Head of caudate nucleus (tissue), 42 donors: Measurements from ENCODE around the gene NDUFV1.
"Not testable (repeated sequence)": the region's sequence is repeated elsewhere in the genome, so short reads cannot be mapped to it uniquely, and the experiment has no call there.

ENCODE experiments used
- DNase-seq, 42 donors: peaks; one replicate each; pipeline versions ENCODE4 v3.0.0 to v3.0.0-alpha.2; 2020 to 2021; ENCODE audit warnings: mixed read lengths in 7 of 42
- intact Hi-C: fragments of 100-400 bp; cut with DNase I; formaldehyde crosslinking; loops from one replicate; pipeline ENCODE4 v1.15.0; 2022

NDUFV1 gene

DNA sequence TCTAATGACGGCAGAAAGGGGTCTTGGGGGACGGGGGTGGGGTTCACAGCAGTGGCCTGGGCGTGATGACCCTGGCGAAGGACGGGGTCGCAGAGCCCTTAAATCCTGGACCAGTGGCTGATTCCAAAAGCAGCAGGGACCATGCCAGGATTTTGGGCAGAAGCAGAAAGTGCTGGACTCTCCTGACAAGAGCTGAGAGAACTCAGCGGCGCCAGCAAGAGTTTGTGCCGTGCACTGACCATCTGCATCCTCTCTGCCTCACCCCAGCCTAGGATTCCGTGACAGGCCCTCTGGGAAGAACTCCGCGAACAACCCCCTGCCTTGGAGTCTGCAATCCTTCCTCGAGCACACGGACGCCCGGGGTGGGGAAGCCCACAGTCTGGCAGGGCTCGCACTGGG lies 644 bp upstream of the NDUFV1 start:
- peak in 1 of 42 donors; percentile 24 for DNase-seq

DNA sequence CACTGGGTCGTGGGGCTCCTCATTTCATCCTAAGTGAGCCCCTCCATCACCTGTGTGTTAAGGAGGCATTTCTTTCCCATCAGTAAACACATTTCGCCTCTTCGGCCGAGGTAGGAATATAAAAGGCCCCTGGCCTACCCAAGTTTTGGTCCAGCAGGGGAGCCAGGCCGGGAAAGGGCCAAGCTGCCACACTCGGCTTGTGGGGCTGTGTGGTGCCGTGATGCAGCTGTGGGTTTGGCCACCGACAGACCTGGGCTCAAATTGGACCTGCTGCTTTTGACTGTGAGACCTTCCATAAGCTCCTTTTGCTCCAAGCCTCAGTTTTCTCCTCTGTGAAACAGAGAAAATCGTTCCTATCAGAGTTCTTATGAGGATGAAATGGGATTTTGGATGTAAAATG lies 771 bp downstream of the NDUFV1 start:
- intact Hi-C loops: loop anchor here (2.0 kb wide), 1 partner anchor 23 kb away; no protein-coding TSS in a partner anchor
- no peak for DNase-seq

More for the DNA sequence above, 644 bp upstream of the NDUFV1 start:
- intact Hi-C loops: loop anchor here (2.0 kb wide), 1 partner anchor 21 kb away; no protein-coding TSS in a partner anchor

DNA sequence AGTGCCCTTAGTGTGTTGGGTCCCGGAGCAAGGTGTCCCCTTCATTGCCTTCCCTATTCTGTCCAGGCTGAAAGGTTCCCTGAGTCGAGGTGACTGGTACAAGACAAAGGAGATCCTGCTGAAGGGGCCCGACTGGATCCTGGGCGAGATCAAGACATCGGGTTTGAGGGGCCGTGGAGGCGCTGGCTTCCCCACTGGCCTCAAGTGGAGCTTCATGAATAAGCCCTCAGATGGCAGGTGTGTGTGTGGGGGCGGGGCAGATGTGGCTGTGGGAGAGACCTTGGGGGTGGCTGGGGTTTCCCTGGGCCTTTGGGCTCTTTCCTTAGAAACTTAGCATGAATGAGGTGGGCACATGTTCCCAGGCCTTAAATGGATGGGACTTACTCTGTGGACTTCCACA lies 1.8 kb downstream of the NDUFV1 start:
- intact Hi-C loops: no loop called here
- DNase-seq: no peak

- no peak for DNase-seq
- intact Hi-C loops: no loop called here
Measured at GRCh38 chr11:67609316-67609715, 2.6 kb downstream of the NDUFV1 start.

DNA sequence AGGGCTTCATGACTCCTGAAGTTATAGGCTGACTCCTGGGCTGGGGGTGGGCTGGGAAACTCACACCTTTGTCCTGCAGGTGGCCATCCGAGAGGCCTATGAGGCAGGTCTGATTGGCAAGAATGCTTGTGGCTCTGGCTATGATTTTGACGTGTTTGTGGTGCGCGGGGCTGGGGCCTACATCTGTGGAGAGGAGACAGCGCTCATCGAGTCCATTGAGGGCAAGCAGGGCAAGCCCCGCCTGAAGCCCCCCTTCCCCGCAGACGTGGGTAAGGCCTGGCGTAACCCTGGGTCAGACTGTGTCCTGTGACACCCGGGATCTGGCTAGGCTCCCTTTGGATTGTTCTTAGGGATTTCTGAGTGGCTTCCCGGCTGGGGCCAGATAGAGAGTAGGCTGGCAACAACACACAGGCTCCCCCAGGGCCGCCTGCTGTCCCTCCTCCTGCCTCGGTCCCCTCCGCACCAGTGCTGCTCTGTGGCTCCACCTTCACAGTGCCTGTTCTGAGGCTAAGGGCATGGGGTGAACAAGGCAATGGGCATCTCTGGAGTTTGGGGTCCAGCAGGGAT lies 3.6 kb downstream of the NDUFV1 start:
- no peak for DNase-seq
- intact Hi-C loops: no loop called here

- peak in 1 of 42 donors; percentile 2 for DNase-seq
- intact Hi-C loops: no loop called here
Measured at GRCh38 chr11:67611165-67611564, 4.4 kb downstream of the NDUFV1 start.

GRCh38 chr11:67611704-67612587 lies 5.2 kb downstream of the NDUFV1 start:
- DNase-seq: no peak
- intact Hi-C loops: no loop called here

DNA sequence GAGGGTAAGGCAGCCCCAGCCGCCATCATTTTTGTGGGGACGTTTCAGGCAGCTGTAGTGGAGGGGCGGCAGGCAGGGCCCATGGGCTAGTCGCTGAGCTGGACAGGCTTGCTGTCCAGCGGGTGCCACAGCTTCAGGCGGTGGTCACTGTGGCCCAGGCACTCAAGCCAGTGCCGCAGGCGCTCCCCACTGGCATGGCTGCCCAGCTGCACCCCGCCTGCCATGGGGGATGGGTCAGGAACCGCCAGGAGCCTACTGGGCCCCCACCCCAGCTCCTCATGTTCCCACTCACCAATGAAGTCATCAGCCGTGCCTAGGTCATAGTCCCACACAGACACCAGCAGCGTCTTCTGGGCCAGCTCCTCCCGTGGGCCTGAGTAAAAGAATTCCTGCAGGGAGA lies 6.0 kb downstream of the NDUFV1 start:
- DNase-seq: no peak
- intact Hi-C loops: no loop called here

- DNase-seq: no peak
- intact Hi-C loops: no loop called here
Measured at GRCh38 chr11:67613313-67613959, 6.7 kb downstream of the NDUFV1 start.

DNA sequence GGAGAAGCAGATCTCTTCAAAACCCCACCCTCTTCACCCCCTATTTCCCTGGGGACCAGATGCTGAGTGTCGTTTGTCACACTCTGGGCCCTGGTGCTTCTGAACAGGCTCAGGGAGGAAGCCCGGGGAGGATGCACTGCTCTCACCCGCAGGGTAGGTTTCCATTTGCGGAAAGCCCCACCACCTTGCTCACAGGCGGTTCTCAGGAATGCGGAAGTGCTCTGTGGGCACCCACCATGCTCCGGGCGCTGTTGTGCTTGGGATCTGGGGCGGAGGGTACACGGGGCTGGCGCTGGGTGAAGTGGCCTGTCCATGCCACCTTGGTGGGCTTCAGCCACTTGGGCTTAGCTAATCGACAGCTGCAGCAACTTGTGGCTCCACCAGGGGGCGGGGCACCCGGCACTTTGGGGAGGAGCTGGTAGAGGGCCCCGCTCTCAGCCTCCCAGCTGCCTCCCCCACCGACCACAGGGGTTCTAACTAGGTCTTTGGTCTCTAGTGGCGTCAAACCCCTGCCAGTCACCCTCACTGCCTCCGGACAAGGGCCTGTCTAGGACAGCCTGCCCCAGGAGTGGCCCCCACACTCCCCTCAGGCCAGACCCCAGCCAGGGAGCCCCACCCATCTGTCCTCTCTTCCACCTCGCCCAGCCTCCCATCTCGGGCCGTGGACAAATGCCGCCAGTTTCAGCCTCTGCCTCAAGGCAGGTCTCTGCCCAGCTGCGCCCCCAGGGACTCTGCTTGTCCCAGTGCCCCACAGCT lies 7.4 kb downstream of the NDUFV1 start:
- intact Hi-C loops: no loop called here
- peak in 34 of 42 donors; percentile 39 to 80 (median 58) for DNase-seq

DNA sequence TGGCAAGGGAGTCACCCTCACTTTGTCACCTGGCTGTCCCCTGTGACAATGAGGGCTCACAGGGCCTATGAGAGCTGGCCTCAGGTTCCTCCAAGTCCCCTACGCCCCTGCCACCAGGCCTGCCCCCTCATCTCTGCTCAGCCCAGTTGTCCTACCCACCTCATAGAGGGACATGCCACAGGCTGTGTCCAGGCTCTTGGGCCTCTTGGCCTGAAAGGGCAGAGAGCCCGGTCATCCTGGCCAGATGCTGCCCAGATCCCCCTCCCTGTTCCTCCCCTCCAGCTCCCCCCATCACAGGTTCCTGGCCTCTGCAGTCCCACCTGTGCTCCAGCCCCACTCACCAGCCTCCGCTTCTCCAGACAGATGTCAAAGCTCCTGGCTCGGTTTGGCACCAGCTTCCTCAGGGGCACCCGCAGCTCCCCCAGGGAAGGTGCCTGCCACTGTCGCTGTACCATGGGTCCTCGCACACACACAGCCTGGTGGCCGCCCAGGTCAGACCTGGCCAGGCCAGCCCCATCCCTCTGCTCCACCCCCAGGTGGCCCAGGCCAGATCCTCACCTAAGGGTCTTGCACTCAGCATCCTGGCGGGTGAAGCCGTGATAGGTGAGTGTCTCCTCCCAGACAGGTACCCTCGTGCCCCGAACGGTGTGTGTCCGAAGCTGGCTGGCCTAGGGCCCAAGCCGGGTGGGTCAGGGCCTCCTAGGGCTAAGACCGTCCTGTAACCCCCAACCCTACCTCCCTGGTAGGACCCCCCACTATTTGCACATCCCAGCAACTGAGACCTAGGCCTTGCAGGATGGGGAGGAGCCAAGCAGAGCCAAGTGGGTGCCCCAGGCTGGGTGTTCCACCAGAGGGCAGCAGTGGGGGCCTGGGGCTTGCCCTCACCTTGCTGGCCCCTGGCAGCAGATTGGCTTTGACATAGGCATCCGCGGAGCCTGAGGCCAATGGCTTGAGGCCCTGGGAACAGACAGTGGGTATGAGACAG lies 8.3 kb downstream of the NDUFV1 start:
- intact Hi-C loops: no loop called here
- DNase-seq: peak in 2 of 42 donors; percentile 25 to 42

DNA sequence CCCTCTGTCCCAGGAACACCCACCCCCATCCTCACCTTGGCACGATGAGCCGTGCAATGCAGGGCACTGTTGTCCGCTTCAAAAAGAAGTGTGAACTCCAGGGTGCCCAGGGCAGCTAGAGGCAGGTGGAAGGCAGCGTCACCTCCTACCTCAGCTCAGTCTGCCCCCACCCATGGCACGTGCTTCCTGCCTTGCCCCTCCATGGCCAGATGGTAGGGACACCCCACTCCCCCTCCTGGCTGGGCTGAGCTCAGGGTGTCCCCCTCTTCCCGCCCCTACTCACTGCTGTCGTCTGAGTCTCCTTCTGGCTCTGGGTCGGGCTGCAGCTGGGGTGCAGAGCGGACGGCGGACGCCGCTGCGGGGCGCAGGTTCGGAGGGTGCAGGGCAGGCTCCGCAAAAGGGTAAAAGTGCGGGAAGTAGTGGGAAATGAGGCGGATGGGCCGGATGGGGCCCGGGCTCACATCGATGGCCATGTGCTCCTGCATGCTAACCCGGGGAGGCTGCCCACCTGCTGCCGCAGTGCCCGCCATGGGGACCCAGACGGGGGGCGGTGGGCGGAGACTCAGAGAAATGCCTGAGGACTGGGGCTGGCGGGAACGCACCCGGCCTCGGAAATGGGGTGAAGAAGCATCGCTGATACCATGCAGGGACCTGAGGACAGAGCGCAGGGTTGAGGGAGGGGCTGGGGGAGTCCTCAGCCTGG lies 9.1 kb downstream of the NDUFV1 start:
- intact Hi-C loops: no loop called here
- DNase-seq: peak in 1 of 42 donors; percentile 4

GRCh38 chr11:67616431-67617242 lies 9.9 kb downstream of the NDUFV1 start:
- intact Hi-C loops: no loop called here
- DNase-seq: peak in 15 of 42 donors; percentile 27 to 78 (median 49)

DNA sequence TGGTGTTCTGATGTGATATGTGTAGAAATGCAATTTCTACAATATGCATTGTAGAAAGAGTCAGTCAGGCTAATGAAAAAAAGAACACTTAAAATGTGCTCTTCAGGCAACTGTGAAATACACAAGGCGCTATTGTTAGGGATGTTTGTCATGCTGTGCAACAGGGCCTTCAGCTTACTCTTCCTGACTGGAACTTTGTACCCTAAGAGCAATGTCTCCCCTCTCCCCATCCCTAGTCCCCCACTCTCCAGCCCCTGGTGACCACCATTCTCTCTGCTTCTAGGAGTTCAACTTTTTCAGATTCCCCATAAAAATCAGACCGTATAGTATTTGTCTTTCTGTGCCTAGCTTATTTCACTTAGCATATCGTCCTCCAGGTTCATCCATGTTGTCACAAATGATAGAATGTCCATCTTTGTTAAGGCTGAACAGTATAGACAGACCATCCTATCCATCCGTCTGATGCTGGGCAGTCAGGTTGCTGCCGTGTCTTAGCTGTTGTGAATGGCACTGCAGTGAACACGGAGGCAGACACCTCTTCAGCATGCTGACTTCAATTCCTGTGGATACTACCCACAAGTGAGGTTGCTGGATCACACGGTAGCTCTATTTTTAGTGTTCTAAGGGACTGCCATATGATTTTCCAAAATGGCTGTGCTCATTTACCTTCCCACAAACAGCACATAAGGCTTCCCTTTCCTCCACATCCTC lies 10.7 kb downstream of the NDUFV1 start:
- DNase-seq: peak in 6 of 42 donors; percentile 6 to 41 (median 32)

DNA sequence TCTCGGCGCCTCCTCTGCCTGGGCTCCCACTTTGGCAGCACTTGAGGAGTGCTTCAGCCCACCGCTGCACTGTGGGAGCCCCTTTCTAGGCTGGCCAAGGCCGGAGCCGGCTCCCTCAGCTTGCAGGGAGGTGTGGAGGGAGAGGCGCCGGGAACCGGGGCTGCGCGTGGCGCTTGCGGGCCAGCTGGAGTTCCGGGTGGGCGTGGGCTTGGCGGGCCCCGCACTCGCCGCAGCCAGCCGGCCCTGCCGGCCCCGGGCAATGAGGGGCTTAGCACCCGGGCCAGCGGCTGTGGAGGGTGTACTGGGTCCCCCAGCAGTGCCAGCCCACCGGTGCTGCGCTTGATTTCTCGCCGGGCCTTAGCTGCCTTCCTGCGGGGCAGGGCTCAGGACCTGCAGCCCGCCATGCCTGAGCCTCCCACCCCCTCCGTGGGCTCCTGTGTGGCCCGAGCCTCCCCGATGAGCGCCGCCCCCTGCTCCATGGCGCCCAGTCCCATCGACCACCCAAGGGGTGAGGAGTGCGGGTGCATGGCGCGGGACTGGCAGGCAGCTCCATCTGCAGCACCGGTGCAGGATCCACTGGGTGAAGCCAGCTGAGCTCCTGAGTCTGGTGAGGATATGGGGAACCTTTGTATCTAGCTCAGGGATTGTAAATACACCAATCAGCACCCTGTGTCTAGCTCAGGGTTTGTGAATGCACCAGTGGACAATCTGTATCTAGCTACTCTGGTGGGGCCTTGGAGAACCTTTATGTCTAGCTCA lies 12.3 kb downstream of the NDUFV1 start:
- peak in 1 of 42 donors; percentile 4 for DNase-seq
- intact Hi-C loops: not testable (repeated sequence)

More for the DNA sequence above, 10.7 kb downstream of the NDUFV1 start:
- intact Hi-C loops: no loop called here
